BJ (cell line): Measurements from ENCODE around the gene SNX21. TPM values are rescaled to one million over a fixed set of nuclear protein-coding genes. Genes with fewer than 3 reads are reported as not detected.
A peak's percentile ranks its signal among the peaks of the same experiment; 100 is the strongest.

ENCODE experiments used
- CTCF ChIA-PET: fragments of 350-600 bp; formaldehyde crosslinking; extraction: SDS; loops from one replicate; lab custom pipeline; 2021; ENCODE audit warnings: antibody characterized with exemption, inconsistent platforms; lab: Yijun Ruan, JAX
- POLR2A ChIA-PET: fragments of 300-600 bp; sonication (Branson Sonifier 250); formaldehyde crosslinking; extraction: SDS; loops from one replicate; lab custom pipeline; 2021; ENCODE audit warnings: antibody characterized with exemption; lab: Charles Lee
- DNase-seq: peaks from one replicate; pipeline ENCODE4 v3.0.0-alpha.2; 2011; ENCODE audit warnings: low read depth
- H3K27me3 ChIP-seq: 2 replicates; pipeline ENCODE4 v1.6.0; 2011; ENCODE audit warnings: low read length; ENCODE audit not compliant: control insufficient read depth, insufficient read depth
- H3K36me3 ChIP-seq: 2 replicates; pipeline ENCODE4 v1.5.1; 2011; ENCODE audit warnings: low read length; ENCODE audit not compliant: control insufficient read depth, insufficient read depth
- H3K4me3 ChIP-seq: 2 replicates; pipeline ENCODE4 v1.5.1; 2011; ENCODE audit warnings: low read depth, mild to moderate bottlenecking, control low read depth, low read length
- polyA plus RNA-seq: library from polyadenylated mRNA; depleted of rRNA; stranded (reverse); fragments of >200 nt; gene quantifications from 2 replicates; pipeline ENCODE4 v1.2.3, GENCODE V29; 2011
- TF ChIP-seq, protein P1 (sequence below): IDR thresholded peaks from 2 replicates; pipeline ENCODE4 v1.5.1; 2011; ENCODE audit warnings: low read depth, mild to moderate bottlenecking, control low read depth, inconsistent platforms, low read length, moderate library complexity; ENCODE audit not compliant: insufficient read depth

SNX21 gene
- polyA plus RNA-seq, 1 experiment: 17.8 TPM

DNA sequence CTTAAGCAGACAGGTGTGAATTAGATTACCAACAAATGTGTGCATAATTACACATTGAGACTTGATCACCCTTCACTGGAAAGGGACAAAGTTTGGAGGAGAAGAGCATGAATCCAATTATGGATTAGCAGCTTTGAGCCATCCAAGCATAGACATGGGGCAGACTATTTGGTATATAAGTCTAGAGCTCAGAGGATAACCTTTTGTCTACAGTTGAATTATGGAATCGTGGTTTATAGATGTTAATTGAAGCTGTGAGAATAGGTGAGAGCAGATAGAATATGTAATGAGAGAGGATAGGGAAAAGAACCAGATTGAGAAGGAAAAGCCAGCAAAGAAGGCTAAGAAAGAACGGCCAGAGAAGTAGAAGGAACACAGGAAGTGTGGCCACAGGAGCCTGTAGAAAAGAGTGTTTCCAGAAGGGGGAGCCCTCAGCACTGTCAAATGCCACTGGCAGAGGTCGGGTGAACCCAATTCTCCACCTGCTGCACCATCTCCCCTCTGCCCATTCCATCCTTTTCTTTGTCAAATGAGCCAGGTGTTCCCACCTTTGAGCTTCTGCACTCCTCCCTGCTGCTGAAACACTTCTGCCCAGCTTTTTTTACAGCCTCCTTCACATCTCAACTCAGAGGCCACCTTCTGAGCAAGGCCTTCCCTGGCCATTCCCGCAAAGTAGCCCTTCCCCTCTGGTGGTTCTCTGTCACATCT, 34.5 kb upstream of the SNX21 start:
- Histone ChIP-seq H3K4me3 (no peak overlapping the region), H3K36me3 (peaks cover 29% of the 10 kb centered on the region), H3K27me3 (no peaks in the 10 kb centered on the region)
- CTCF ChIA-PET: interaction anchor here (0.5 to 2.5 kb wide), 32 partner anchors 8 to 302 kb away, joined by 3 to 26 read pairs (median 5); partner anchors contain the start of genes CTSA, NEURL2, PCIF1 and SPATA25
- POLR2A ChIA-PET: no interaction called here
- TF ChIP-seq, protein P1, sequence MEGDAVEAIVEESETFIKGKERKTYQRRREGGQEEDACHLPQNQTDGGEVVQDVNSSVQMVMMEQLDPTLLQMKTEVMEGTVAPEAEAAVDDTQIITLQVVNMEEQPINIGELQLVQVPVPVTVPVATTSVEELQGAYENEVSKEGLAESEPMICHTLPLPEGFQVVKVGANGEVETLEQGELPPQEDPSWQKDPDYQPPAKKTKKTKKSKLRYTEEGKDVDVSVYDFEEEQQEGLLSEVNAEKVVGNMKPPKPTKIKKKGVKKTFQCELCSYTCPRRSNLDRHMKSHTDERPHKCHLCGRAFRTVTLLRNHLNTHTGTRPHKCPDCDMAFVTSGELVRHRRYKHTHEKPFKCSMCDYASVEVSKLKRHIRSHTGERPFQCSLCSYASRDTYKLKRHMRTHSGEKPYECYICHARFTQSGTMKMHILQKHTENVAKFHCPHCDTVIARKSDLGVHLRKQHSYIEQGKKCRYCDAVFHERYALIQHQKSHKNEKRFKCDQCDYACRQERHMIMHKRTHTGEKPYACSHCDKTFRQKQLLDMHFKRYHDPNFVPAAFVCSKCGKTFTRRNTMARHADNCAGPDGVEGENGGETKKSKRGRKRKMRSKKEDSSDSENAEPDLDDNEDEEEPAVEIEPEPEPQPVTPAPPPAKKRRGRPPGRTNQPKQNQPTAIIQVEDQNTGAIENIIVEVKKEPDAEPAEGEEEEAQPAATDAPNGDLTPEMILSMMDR: peak; percentile 78
- DNase-seq: no peak

DNA sequence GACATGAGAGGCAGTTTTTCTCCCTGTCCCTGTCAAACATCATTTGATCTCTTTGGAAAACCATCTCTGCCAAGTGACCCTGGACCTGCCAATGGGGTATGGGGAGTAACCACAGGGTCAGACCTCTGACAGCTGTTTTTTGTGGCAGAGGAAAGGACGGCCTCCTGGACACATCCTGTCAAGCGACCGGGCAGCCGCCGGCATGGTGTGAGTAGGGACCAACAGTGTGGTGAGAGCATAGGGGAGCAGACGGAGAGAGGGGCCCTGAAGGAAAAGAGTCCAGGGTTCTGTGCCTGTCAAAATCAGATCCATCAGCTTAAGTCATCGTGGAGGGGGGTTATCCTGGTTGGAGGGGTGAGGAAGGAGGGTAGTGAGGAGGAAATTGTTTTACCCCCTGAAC, 31.7 kb upstream of the SNX21 start:
- CTCF ChIA-PET: interaction anchor here (0.8 to 1.9 kb wide), 2 partner anchors 168 to 849 kb away, joined by 4 to 5 read pairs; no protein-coding TSS in a partner anchor
- TF ChIP-seq, protein P1: no peak
- no peak for DNase-seq
- H3K4me3 ChIP-seq: no peak overlapping the region
- H3K27me3 ChIP-seq: no peaks in the 10 kb centered on the region
- H3K36me3 ChIP-seq: peaks cover 33% of the 10 kb centered on the region
- POLR2A ChIA-PET: no interaction called here

DNA sequence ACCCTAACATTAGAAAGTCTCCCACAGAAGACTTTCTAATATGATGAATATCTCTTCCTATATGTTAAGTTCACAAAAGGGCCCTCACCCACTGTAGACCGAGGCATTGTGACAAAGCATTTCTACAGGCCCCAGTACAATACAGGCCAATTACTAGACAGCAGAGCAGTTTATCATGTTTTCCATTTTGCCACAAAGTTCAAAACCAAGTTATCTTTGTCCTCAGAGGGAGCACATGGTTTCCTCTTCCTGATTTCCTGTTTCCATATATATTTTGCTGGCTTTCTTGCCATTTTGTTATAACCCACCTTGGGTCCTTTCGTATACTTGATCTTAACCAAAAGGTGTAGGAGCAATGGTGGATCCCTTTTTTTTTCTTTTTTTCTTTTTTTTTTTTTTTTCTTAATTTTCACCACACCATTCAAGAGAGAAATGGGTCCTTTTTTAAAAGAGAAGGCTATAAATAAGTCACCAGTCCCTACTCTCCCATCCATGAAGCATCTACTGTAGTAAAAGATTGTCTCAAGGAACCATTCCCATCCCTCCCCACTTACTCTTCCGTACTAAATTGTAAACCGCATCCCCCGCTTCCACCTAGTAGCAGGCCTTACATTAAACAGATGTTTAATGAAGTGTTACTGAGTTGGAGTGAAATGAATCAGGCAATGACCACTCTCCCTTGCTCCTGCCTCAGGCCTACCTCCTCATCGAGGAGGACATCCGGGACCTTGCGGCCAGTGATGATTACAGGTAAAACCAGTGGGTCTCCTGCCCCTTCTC, 23.2 kb upstream of the SNX21 start:
- Histone ChIP-seq H3K27me3 (no peaks in the 10 kb centered on the region), H3K36me3 (peaks cover 17% of the 10 kb centered on the region), H3K4me3 (no peak overlapping the region)
- TF ChIP-seq, protein P1: no peak
- no peak for DNase-seq
- CTCF ChIA-PET: interaction anchor here (2.3 kb wide), 1 partner anchor 11 kb away, joined by 10 read pairs; no protein-coding TSS in a partner anchor
- POLR2A ChIA-PET: no interaction called here

DNA sequence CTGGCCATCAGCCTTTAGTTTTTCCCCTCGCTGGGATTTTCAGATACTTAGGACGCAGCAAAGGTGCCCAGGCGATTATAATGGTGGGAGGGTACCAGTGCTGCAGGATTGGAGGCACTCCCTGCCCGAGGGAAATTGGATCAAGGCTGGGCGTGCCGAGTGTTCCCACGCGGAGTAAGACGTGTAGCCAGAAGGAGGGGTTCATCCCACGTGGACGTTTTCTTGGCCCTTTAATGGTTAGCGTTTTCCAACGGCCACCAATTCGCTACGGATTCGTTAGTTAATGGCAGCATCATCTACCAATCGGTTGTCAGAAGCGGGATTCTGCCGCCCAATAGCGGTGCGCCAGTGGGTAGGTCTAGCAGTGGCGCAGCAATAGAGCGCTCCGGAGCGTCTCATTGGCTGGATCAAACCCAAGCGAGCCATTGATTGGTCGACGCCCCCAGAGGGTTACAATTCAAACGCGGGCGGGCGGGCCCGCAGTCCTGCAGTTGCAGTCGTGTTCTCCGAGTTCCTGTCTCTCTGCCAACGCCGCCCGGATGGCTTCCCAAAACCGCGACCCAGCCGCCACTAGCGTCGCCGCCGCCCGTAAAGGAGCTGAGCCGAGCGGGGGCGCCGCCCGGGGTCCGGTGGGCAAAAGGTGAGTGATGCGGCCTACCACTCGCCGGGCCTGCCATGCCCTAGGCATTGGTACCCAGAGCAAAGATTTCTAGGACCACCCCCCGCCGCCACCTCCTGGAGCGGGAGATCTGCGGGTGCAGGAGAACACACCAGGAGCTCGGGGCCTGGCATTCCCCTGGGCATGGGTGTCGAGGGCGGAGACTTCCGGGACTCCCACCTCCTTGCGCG, 21.2 kb upstream of the SNX21 start, which contains the start of gene UBE2C:
Gene UBE2C, plus strand, starts transcription at position 488 of the 849 bp plus-strand sequence. Its CDS starts 52 bp downstream, at position 540.
- H3K27me3 ChIP-seq: no peaks in the 10 kb centered on the region
- ChIA-PET POLR2A (interaction anchor here (0.6 kb wide), 1 partner anchor 1502 kb away, joined by 3 read pairs; the partner anchor contains the start of gene FITM2), CTCF (interaction anchor here (0.8 to 2.0 kb wide), 6 partner anchors 11 to 450 kb away, joined by 3 to 11 read pairs (median 3); partner anchors contain the start of gene SYS1)
- H3K4me3 ChIP-seq: peak within 1 kb of the TSS; percentile 60
- peaks cover 13% of the 10 kb centered on the region for H3K36me3 ChIP-seq
- TF ChIP-seq, protein P1: no peak
- peak; percentile 99 for DNase-seq
